ENCODE results near the gene DENND4B.
A peak's percentile ranks its signal among the peaks of the same experiment; 100 is the strongest.

The DENND4B gene

DNA sequence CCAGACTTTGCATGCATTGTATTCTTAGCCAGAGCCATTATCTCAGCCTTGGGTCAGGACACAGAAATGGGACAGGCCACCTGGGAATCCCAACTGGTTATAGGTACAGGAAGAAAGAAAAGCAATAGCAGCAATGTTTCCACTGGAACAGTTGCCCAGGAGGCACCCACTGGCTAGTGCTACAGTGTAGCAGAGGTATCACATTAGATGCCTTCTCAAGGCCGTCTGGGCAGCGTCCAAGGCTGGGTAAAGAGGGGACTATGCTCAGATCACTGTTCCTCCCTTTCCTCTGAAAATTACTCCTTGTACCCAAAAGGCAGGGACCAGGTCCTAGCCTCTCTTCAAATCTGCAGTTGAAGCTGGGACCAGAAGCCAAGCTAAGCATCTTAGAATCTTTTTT lies 23.8 kb upstream of the DENND4B start:
- no peak for DNase-seq

- DNase-seq = no peak
These were observed 22.5 kb upstream of the DENND4B start for GRCh38 chr1:153968972-153969371.

DNA sequence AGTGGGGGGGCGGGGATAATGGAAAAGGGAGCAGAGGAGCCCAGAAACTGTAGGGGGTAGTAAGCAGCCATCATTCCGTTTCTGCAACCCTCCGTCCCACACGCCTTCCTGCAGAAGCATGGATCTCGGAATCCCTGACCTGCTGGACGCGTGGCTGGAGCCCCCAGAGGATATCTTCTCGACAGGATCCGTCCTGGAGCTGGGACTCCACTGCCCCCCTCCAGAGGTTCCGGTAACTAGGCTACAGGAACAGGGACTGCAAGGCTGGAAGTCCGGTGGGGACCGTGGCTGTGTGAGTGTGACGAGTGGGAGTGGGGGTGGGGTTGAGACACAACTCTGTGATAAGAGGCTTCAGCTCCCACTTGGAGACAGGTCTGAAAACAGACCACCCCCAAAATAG lies 21.9 kb upstream of the DENND4B start:
- no peak for DNase-seq

DNA sequence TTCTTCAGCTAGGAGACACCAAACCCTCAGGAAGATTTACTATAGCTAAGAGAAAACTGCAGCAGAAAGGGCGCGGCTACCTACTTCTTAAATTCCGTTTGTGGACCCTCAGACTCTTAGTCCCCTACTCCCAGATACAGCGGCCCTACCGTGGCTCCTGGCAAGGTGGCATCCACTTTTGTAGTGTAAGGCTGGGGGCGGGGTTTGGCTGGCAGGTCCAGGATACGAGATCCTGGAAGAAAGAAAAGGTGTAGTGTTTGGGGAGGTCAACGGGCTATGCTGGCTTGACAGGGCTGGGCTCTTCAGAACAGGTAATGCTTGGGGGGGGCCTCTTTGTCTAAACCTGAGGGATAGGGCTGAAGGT lies 21.5 kb upstream of the DENND4B start:
- DNase-seq = no peak

DNA sequence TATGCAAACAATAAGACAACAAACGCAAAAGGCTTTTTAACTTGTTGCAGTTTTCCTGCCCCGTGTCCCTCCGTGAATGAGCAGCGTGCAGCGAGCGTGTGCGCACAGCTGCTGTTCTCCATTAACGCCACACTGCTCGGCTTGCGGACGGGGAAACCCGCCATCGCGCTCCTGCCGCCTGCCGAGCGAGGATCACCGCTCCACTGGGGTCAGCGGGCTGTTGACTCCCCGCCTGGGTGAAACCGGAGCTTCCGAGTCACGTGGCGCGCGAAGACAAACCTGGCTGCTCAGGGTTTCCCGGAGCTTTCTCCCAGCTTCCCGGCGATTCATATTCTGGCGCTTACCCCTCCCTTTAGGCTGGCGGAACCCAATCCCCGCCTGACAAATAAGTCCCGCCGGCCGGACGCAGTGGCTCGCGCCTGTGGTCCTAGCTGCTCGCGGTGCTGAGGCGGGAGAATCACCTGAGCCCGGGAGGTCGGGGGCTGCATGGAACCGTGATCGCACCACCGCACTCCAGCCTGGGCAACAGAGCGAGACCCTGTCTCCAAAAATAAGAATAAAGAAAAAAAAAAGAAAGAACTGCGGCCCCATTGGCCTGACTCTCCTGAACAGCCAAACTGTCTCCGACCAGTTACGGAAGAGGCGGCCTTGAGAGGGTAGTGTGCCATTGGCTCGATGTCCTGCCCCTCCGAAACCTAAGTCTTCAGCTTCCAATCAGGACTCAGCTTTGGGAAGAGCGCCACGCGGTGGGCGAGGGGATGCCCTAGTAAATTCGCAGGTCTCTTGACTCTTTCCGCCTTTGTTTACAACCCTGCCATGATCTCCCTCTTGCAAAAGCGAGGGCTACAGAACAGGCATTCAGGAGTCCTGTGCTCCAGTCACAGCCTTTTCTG lies 20.8 kb upstream of the DENND4B start, which contains the start of gene CREB3L4:
CREB3L4 (plus strand) TSS at position 796 of the 893 bp plus-strand sequence. CDS start 624 bp downstream, outside the sequence.
- peak; percentile 95 to 96 (median 96) for DNase-seq

GRCh38 chr1:153963850-153964331 lies 17.4 kb upstream of the DENND4B start:
- DNase-seq = peak in 1 of 3 donors; percentile 26

DNA sequence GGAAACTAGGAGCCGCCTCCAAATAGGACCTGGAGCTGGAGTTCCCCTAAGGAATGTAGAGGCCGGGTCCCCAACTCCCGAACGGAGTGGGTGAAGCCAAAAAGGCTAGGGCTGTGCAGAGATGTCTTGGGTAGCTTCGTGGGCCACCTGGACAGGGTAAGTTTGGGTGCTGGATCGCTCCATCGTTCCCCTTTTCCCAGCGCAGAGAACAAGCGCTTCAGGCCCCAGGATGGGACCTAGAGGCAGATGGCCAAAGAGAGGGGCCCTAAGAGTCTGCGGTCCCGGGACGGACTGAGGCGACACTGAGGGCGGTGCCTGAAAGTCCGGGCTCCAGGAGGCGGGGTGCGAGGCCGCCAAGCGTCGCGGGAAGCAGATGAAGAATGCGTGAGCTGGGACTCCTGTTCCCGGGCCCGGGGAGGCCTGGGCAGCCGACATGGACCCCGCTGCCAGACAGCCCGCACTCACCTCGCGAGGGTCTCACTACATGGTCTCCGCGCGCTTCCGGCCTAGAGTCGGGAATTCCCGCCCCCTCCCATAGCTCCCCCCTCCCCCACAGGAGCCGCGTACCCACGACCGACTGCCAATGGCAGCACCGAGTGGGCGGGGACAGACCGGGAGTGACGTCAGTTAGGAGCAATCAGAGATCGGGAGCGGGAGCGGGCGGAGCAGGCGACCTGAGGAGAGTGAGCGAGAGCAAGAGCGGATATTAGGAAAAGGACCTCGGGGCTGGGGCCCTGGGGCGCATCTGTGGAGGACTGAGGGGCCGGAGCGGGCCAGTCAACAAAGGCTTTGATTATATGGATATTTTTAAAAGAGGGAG lies 16.7 kb upstream of the DENND4B start, which contains the start of gene SLC39A1:
SLC39A1 (minus strand) TSS at position 508 of the 820 bp plus-strand sequence. CDS start 822 bp downstream, outside the sequence.
- peak; percentile 98 for DNase-seq

GRCh38 chr1:153962088-153963029 lies 15.8 kb upstream of the DENND4B start:
- DNase-seq = peak; percentile 80 to 86 (median 84)

- DNase-seq = no peak
These were observed 14.9 kb upstream of the DENND4B start for GRCh38 chr1:153961421-153961820.

GRCh38 chr1:153960206-153960605 lies 13.7 kb upstream of the DENND4B start:
- DNase-seq = no peak

- no peak for DNase-seq
These were observed 12.9 kb upstream of the DENND4B start for GRCh38 chr1:153959454-153959853.

DNA sequence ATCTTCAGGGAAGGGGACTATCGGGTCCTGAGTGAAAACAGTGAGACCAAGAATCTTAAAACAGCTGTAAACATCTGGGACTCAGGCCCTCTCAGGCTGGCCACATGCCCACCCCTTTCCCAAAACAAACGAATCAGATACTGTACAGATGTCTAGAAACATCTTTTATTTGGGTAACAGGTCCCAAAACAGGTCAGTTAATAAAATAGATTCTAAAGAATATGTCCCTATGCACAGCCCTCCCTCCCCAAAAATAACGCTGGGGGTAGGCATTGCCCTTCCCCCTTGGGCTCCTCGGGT lies 12.4 kb upstream of the DENND4B start:
- no peak for DNase-seq

DNA sequence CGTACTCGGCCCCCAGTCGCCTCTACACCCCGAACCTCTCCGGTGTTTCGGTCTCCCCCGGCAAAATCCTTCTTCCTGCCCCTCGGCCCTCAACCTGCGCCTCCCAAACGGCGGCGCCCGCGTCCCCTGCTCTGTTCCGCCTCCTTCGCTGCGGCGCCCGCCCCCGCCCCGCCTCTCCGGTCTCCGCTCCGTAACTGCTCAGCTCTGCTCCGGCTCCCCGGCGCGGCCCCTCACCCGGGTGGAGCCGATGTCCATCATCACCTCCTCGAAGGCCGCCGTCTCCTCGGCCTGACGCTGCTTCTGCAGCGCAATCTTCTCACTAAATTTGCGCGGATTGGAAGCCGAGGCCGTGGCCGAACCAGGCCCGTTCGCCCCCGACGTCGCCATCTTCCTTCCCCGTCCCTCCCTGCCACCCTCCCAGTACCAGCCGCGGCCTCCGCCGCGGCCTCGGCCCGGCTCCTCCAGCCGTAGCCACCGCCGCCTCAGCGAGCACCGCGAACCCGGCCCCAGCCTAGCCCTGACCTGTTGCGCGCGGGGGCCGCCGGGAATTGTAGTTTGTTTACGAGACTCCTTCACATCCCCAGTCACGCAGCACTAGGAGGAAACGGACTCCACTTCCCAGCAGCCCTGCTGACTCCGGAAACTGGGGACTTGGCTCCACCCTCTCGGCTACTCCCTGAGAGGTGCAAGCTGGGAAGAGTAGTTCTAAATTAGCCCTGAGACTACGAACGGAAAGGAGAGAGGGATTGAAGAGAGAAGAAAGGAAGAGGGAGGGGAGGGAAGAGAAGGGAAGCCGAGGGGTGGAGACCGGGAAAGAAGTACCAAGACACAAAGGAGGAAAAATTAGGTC lies 11.8 kb upstream of the DENND4B start, which contains the start of gene CRTC2:
CRTC2 (minus strand) TSS at position 502 of the 850 bp plus-strand sequence; CDS start at position 387, 115 bp downstream.
- DNase-seq = peak; percentile 98

- DNase-seq = peak; percentile 38 to 58 (median 57)
These were observed 11.2 kb upstream of the DENND4B start for GRCh38 chr1:153957744-153958110.

GRCh38 chr1:153956997-153957715 lies 10.6 kb upstream of the DENND4B start:
- no peak for DNase-seq

GRCh38 chr1:153954826-153955225 lies 8.3 kb upstream of the DENND4B start:
- no peak for DNase-seq

- no peak for DNase-seq
These were observed 7.4 kb upstream of the DENND4B start for GRCh38 chr1:153953859-153954365.

DNA sequence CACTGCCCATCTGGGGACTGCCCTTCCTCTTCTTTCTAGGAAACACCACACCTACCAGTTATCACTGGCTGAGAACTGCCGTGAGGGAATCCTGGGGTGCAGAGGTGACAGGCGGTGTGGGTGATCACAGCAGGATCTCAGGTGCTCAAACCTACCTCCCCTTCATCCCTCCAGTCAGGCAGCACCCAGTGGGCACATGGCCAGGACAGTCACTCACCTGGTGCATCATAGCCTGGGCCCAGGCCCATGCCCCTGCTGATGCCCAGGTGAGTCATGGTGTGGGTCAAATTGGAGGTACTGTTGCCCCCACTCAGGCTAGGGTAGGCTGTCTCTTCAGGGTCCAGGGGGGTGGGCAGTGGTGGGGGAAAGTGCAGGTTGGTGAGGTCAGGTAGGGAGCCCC lies 5.3 kb upstream of the DENND4B start:
- DNase-seq = no peak

GRCh38 chr1:153951183-153951582 lies 4.7 kb upstream of the DENND4B start:
- no peak for DNase-seq

Data from suppressor macrophage treated with lipopolysaccharide for 1 hour (primary cell).